A549 (cell line): Measurements from ENCODE around the gene MED12L. TPM values are rescaled to one million over a fixed set of nuclear protein-coding genes. Genes with fewer than 3 reads are reported as not detected.

ENCODE experiments used
- ATAC-seq, 2 experiments: fragments of 200-7000 bp in 1 of 2; fragments of >200 bp in 1 of 2; cut with Nextera tagmentation in 1 of 2; cut with Tn5 transposase in 1 of 2; 3 replicates each; pipeline versions ENCODE4 v1.8.0 to v1.9.1; 2018 to 2020; ENCODE audit warnings: mild to moderate bottlenecking in 1 of 2, moderate library complexity in 1 of 2
- CTCF ChIA-PET: fragments of 300-600 bp; sonication (Branson Sonifier 250); formaldehyde crosslinking; extraction: SDS; loops from one replicate; lab custom pipeline; 2021; ENCODE audit warnings: antibody characterized with exemption, inconsistent platforms; lab: Yijun Ruan, JAX
- POLR2A ChIA-PET: fragments of 350-600 bp; formaldehyde crosslinking; extraction: SDS; loops from one replicate; lab custom pipeline; 2021; ENCODE audit warnings: antibody characterized with exemption, inconsistent platforms; lab: Yijun Ruan, JAX
- DNase-seq, 2 experiments: peaks; one replicate each; pipeline versions ENCODE4 v3.0.0 to v3.0.0-alpha.2; 2011 to 2016; ENCODE audit warnings: low read depth in 1 of 2, low spot score in 1 of 2
- FAIRE-seq: peaks from 2 replicates; lab custom pipeline; 2011; peaks lifted over from hg19 to GRCh38; lab: Jason Lieb, UNC
- H3K27ac ChIP-seq, 2 experiments: fragments of >200 bp; sonication (Bioruptor Twin); formaldehyde crosslinking; 3 replicates each; pipeline ENCODE4 v1.5.1; 2016 to 2017
- H3K4me1 ChIP-seq: fragments of >200 bp; sonication (Bioruptor Twin); formaldehyde crosslinking; 3 replicates; pipeline ENCODE4 v1.6.1; 2016
- H3K4me2 ChIP-seq: fragments of >200 bp; sonication (Bioruptor Twin); formaldehyde crosslinking; 3 replicates; pipeline ENCODE4 v1.6.1; 2016
- H3K4me3 ChIP-seq: fragments of >200 bp; sonication (Bioruptor Twin); formaldehyde crosslinking; 3 replicates; pipeline ENCODE4 v1.5.1; 2016
- H3K9me3 ChIP-seq: fragments of >200 bp; sonication (Bioruptor Twin); formaldehyde crosslinking; 3 replicates; pipeline ENCODE4 v1.6.1; 2016
- CBX2 ChIP-seq: fragments of 200-600 bp; sonication (generic); IDR thresholded peaks from 2 replicates; pipeline ENCODE4 v1.6.1; 2016; ENCODE audit warnings: low read depth, mild to moderate bottlenecking, borderline replicate concordance
- EHF ChIP-seq: fragments of 250-450 bp; sonication (Bioruptor Pico); IDR thresholded peaks from 2 replicates; pipeline ENCODE4 v1.5.0; 2020; ENCODE audit warnings: mild to moderate bottlenecking
- ESRRA ChIP-seq: fragments of 150-350 bp; IDR thresholded peaks from 2 replicates; pipeline ENCODE4 v1.6.1; 2014; ENCODE audit warnings: mild to moderate bottlenecking, low read length, borderline replicate concordance
- FOSB ChIP-seq: fragments of 250-450 bp; sonication (Bioruptor Pico); IDR thresholded peaks from 2 replicates; pipeline ENCODE4 v1.5.0; 2020; ENCODE audit warnings: mild to moderate bottlenecking, moderate library complexity
- FOSL2 ChIP-seq, 2 experiments: fragments of 450-650 bp in 1 of 2; fragments of >200 bp in 1 of 2; sonication (Bioruptor Twin) in 1 of 2; formaldehyde crosslinking; IDR thresholded peaks; 2 replicates each; pipeline versions ENCODE4 v1.5.0 to v1.6.1; 2016 to 2020; ENCODE audit warnings: mild to moderate bottlenecking in 1 of 2, moderate library complexity in 1 of 2
- FOXS1 ChIP-seq: fragments of 250-450 bp; sonication (Bioruptor Pico); IDR thresholded peaks from 2 replicates; pipeline ENCODE4 v1.5.0; 2020; ENCODE audit warnings: mild to moderate bottlenecking, moderate library complexity
- GATA3 ChIP-seq: IDR thresholded peaks from 2 replicates; pipeline ENCODE4 v1.6.1; 2012; ENCODE audit warnings: borderline replicate concordance
- HDAC2 ChIP-seq: fragments of 200-600 bp; sonication (generic); IDR thresholded peaks from 2 replicates; pipeline ENCODE4 v1.6.1; 2016
- HEYL ChIP-seq: fragments of 250-450 bp; sonication (Bioruptor Pico); IDR thresholded peaks from 2 replicates; pipeline ENCODE4 v1.8.0; 2021; ENCODE audit warnings: mild to moderate bottlenecking, moderate library complexity
- JUNB ChIP-seq: fragments of >200 bp; sonication (Bioruptor Twin); formaldehyde crosslinking; IDR thresholded peaks from 2 replicates; pipeline ENCODE4 v1.6.1; 2016
- KDM1A ChIP-seq: fragments of 200-600 bp; sonication (generic); IDR thresholded peaks from 2 replicates; pipeline ENCODE4 v1.6.1; 2016; ENCODE audit warnings: low read depth, mild to moderate bottlenecking
- NPAS2 ChIP-seq: fragments of 250-450 bp; sonication (Bioruptor Pico); IDR thresholded peaks from 2 replicates; pipeline ENCODE4 v1.8.0; 2022; ENCODE audit warnings: mild to moderate bottlenecking, moderate library complexity, borderline replicate concordance
- PHF8 ChIP-seq: fragments of 200-600 bp; sonication (generic); IDR thresholded peaks from 2 replicates; pipeline ENCODE4 v1.6.1; 2016; ENCODE audit warnings: low read depth, mild to moderate bottlenecking, antibody characterized with exemption, moderate library complexity, borderline replicate concordance
- POLR2A ChIP-seq: IDR thresholded peaks from 2 replicates; pipeline ENCODE4 v1.6.1; 2012; ENCODE audit warnings: mild to moderate bottlenecking, low read length
- RNF2 ChIP-seq: fragments of 200-600 bp; sonication (generic); IDR thresholded peaks from 2 replicates; pipeline ENCODE4 v1.6.1; 2016; ENCODE audit warnings: low read depth, mild to moderate bottlenecking, antibody characterized with exemption, moderate library complexity, borderline replicate concordance
- TP53 ChIP-seq: fragments of 250-450 bp; sonication (Bioruptor Pico); IDR thresholded peaks from 2 replicates; pipeline ENCODE4 v1.5.0; 2021; ENCODE audit warnings: mild to moderate bottlenecking, moderate library complexity
- ZC3H11A ChIP-seq: fragments of 450-650 bp; IDR thresholded peaks from 2 replicates; pipeline ENCODE4 v1.6.1; 2014; ENCODE audit warnings: antibody characterized with exemption, mild to moderate bottlenecking
- ZNF302 ChIP-seq: fragments of 250-450 bp; sonication (Bioruptor Pico); IDR thresholded peaks from 2 replicates; pipeline ENCODE4 v1.9.0; 2021; ENCODE audit warnings: inconsistent platforms, mild to moderate bottlenecking, moderate library complexity
- WGBS: methylation state at CpG from one replicate; pipeline ENCODE4 v1.1.6; 2017; ENCODE audit errors: missing lambda C conversion rate; 5-methylcytosine and 5-hydroxymethylcytosine counted together
- polyA plus RNA-seq, 4 experiments: library from polyadenylated mRNA; depleted of rRNA in 3 of 4; stranded (reverse); fragments of >200 nt; fragmentation: RNase III in 1 of 4; extraction: RNeasy Plus Mini Kit Qiagen cat#74134 plus additional on column Dnase treatment in 1 of 4; gene quantifications; 2 replicates in 3 of 4; 3 replicates in 1 of 4; pipeline ENCODE4 v1.2.3, GENCODE V29; 2011 to 2017
- TF ChIP-seq, protein P1 (sequence below): IDR thresholded peaks from 2 replicates; pipeline ENCODE4 v1.6.1; 2012
- TF ChIP-seq, protein P2 (sequence below): fragments of 450-650 bp; IDR thresholded peaks from 2 replicates; pipeline ENCODE4 v1.6.1; 2014; ENCODE audit warnings: antibody characterized with exemption
- TF ChIP-seq, protein P3 (sequence below): fragments of 250-450 bp; sonication (Bioruptor Pico); IDR thresholded peaks from 2 replicates; pipeline ENCODE4 v1.5.0; 2021; ENCODE audit warnings: mild to moderate bottlenecking, moderate library complexity, borderline replicate concordance
- TF ChIP-seq, protein P4 (sequence below): fragments of >200 bp; sonication (Bioruptor Twin); formaldehyde crosslinking; IDR thresholded peaks from 3 replicates; pipeline ENCODE4 v1.5.1; 2016

MED12L gene
- polyA plus RNA-seq, 2 of the 4 experiments (the other 2 are of a cell fraction), result 0.32 to 0.63 TPM

DNA sequence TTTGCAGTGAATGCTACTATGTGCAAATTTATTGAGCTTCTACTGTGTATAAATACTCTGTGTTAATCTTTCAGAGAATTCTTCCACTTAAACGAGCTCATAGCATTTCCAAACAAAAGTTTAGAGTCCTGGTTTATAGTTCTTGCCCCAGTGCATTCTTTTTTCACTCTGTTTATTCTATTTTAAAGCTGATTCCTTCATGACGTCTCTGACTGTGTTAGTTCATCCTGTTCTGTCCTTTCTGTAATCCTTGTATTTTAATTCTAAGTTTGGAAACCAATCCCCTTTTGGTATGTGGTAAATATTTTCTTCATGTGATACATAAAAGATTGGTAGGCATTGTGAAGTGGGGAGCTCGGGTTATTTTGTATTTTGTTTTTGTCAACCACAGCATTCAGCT lies 174.2 kb downstream of the MED12L start:
- H3K9me3 ChIP-seq, result no peaks in the 10 kb centered on the region
- ChIA-PET CTCF (interaction anchor here (1.4 to 2.0 kb wide), 4 partner anchors 23 to 114 kb away, joined by 4 to 7 read pairs (median 6); no protein-coding TSS in a partner anchor), POLR2A (no interaction called here)
- 43% methylated on average over 3 of the region's 3 CpGs for WGBS
- ATAC-seq (no peak), FAIRE-seq (no peak), DNase-seq (no peak)
- H3K27ac ChIP-seq, result no peak overlapping the region
- H3K4me1 ChIP-seq, result no peaks in the 10 kb centered on the region
- no peak overlapping the region for H3K4me2 ChIP-seq
- no peak for TF ChIP-seq HDAC2
- no peak for TF ChIP-seq JUNB
- TF ChIP-seq FOXS1, result no peak
- TF ChIP-seq, protein P1, sequence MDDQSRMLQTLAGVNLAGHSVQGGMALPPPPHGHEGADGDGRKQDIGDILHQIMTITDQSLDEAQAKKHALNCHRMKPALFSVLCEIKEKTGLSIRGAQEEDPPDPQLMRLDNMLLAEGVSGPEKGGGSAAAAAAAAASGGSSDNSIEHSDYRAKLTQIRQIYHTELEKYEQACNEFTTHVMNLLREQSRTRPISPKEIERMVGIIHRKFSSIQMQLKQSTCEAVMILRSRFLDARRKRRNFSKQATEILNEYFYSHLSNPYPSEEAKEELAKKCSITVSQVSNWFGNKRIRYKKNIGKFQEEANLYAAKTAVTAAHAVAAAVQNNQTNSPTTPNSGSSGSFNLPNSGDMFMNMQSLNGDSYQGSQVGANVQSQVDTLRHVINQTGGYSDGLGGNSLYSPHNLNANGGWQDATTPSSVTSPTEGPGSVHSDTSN, result no peak
- TF ChIP-seq ZC3H11A, result no peak
- no peak for TF ChIP-seq CBX2
- no peak for TF ChIP-seq ESRRA
- TF ChIP-seq, protein P2, sequence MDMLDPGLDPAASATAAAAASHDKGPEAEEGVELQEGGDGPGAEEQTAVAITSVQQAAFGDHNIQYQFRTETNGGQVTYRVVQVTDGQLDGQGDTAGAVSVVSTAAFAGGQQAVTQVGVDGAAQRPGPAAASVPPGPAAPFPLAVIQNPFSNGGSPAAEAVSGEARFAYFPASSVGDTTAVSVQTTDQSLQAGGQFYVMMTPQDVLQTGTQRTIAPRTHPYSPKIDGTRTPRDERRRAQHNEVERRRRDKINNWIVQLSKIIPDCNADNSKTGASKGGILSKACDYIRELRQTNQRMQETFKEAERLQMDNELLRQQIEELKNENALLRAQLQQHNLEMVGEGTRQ, result no peak
- TF ChIP-seq, protein P3, sequence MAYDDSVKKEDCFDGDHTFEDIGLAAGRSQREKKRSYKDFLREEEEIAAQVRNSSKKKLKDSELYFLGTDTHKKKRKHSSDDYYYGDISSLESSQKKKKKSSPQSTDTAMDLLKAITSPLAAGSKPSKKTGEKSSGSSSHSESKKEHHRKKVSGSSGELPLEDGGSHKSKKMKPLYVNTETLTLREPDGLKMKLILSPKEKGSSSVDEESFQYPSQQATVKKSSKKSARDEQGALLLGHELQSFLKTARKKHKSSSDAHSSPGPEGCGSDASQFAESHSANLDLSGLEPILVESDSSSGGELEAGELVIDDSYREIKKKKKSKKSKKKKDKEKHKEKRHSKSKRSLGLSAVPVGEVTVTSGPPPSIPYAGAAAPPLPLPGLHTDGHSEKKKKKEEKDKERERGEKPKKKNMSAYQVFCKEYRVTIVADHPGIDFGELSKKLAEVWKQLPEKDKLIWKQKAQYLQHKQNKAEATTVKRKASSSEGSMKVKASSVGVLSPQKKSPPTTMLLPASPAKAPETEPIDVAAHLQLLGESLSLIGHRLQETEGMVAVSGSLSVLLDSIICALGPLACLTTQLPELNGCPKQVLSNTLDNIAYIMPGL (CRISPR knock-in tag), result no peak
- TF ChIP-seq HEYL, result no peak
- TF ChIP-seq, protein P4, sequence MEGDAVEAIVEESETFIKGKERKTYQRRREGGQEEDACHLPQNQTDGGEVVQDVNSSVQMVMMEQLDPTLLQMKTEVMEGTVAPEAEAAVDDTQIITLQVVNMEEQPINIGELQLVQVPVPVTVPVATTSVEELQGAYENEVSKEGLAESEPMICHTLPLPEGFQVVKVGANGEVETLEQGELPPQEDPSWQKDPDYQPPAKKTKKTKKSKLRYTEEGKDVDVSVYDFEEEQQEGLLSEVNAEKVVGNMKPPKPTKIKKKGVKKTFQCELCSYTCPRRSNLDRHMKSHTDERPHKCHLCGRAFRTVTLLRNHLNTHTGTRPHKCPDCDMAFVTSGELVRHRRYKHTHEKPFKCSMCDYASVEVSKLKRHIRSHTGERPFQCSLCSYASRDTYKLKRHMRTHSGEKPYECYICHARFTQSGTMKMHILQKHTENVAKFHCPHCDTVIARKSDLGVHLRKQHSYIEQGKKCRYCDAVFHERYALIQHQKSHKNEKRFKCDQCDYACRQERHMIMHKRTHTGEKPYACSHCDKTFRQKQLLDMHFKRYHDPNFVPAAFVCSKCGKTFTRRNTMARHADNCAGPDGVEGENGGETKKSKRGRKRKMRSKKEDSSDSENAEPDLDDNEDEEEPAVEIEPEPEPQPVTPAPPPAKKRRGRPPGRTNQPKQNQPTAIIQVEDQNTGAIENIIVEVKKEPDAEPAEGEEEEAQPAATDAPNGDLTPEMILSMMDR, result no peak
- TF ChIP-seq KDM1A, result no peak
- TF ChIP-seq EHF (CRISPR knock-in tag), result no peak
- no peak for TF ChIP-seq PHF8
- no peak for TF ChIP-seq FOSB
- TF ChIP-seq GATA3, result no peak
- TF ChIP-seq TP53, result no peak
- no peak for TF ChIP-seq POLR2A
- no peak for TF ChIP-seq NPAS2 (CRISPR knock-in tag)
- no peak for TF ChIP-seq ZNF302
- no peak overlapping the region for H3K4me3 ChIP-seq

DNA sequence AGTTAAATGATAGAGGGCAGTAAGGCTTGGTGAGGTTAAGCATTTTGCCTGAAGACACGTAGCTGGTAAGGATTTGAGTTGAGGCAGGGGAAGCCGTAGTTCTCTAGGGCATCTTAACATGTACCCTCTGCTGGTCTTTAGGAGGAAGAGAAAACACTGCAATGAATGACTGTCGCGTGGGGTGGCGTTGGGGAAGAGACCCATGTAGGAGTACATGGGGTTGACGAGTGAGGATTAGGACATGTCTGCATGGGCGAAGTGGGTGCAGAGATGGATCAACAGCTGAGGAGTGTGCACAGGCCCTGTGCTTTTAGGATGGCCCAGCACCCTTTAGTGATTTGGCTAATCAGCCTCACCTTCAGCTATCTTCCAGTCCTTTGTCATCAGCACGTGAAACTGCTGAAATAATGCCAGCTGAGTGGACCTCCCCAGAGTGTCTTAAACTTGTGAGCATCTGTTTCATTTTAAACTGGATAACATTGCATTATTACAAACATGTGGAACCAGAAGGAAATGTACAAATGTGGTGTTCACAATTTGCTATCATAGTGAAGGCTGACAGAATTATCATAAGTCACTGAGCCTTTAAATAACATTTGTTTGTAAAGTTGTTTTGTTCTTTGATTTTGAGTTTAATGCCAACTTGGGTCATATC lies 177.5 kb downstream of the MED12L start:
- DNase-seq (no peak), ATAC-seq (no peak)
- H3K4me3 ChIP-seq, result no peak overlapping the region
- CTCF ChIA-PET, result interaction anchor here (1.0 to 3.8 kb wide), 6 partner anchors 16 to 107 kb away, joined by 3 to 9 read pairs (median 5); partner anchors contain the start of gene P2RY14
- POLR2A ChIA-PET, result no interaction called here
- TF ChIP-seq RNF2, result no peak
- TF ChIP-seq FOSL2 (IDR thresholded peaks at IDR 0.05), result no peak
- no peak for TF ChIP-seq FOSL2 (CRISPR knock-in tag; IDR thresholded peaks at IDR 0.05)
- TF ChIP-seq, protein P2, result no peak
- TF ChIP-seq, all 56 proteins: peak for 0
- Histone ChIP-seq H3K27ac (no peak overlapping the region), H3K9me3 (no peaks in the 10 kb centered on the region), H3K4me1 (no peaks in the 10 kb centered on the region), H3K4me2 (no peak overlapping the region)
- FAIRE-seq, result peak; percentile 82
- WGBS, result 85% methylated on average over 8 of the region's 8 CpGs
